NB4 (cell line): ENCODE data around the gene CLEC20A.

Source experiments
- DNase-seq: peaks from one replicate; pipeline ENCODE4 v3.0.0; 2010; ENCODE audit warnings: low read depth
- H3K4me3 ChIP-seq: one replicate; pipeline ENCODE4 v1.5.1; 2011; ENCODE audit warnings: mild to moderate bottlenecking, low read depth, low read length, moderate library complexity
- MYC ChIP-seq: IDR thresholded peaks from 2 replicates; pipeline ENCODE4 v1.6.1; 2011; ENCODE audit warnings: low read depth, low read length
- POLR2A ChIP-seq: IDR thresholded peaks from 2 replicates; pipeline ENCODE4 v1.6.1; 2011; ENCODE audit warnings: mild to moderate bottlenecking; ENCODE audit not compliant: insufficient read length; ENCODE audit errors: extremely low read depth
- TF ChIP-seq, protein P1 (sequence below): IDR thresholded peaks from one replicate; pipeline ENCODE4 v1.5.1; 2012; ENCODE audit warnings: low read depth, low read length
- TF ChIP-seq, protein P2 (sequence below): IDR thresholded peaks from 2 replicates; pipeline ENCODE4 v1.6.1; 2011; ENCODE audit warnings: low read depth, low read length

The CLEC20A gene

DNA sequence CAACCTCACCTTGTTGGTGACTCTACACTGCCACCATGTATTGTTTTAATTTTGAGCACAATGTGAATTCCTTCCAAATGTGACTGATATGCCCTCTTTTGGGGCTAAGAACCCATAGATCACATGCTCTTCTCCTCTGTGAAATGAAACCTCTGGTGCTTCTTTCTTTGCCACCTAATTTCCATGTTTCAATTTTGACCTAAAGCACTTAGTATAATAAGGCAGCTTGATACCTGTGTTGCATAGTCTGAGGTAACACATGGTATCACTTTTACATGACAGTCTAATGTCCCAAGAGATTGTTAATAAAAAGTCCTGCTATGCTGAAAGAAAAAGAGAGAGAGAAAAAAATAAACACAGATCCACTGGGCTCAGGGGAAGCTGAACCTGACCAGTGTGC, 24.2 kb downstream of the CLEC20A start:
- no peak for DNase-seq
- TF ChIP-seq, protein P1, sequence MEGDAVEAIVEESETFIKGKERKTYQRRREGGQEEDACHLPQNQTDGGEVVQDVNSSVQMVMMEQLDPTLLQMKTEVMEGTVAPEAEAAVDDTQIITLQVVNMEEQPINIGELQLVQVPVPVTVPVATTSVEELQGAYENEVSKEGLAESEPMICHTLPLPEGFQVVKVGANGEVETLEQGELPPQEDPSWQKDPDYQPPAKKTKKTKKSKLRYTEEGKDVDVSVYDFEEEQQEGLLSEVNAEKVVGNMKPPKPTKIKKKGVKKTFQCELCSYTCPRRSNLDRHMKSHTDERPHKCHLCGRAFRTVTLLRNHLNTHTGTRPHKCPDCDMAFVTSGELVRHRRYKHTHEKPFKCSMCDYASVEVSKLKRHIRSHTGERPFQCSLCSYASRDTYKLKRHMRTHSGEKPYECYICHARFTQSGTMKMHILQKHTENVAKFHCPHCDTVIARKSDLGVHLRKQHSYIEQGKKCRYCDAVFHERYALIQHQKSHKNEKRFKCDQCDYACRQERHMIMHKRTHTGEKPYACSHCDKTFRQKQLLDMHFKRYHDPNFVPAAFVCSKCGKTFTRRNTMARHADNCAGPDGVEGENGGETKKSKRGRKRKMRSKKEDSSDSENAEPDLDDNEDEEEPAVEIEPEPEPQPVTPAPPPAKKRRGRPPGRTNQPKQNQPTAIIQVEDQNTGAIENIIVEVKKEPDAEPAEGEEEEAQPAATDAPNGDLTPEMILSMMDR: no peak
- no peak overlapping the region for H3K4me3 ChIP-seq

DNA sequence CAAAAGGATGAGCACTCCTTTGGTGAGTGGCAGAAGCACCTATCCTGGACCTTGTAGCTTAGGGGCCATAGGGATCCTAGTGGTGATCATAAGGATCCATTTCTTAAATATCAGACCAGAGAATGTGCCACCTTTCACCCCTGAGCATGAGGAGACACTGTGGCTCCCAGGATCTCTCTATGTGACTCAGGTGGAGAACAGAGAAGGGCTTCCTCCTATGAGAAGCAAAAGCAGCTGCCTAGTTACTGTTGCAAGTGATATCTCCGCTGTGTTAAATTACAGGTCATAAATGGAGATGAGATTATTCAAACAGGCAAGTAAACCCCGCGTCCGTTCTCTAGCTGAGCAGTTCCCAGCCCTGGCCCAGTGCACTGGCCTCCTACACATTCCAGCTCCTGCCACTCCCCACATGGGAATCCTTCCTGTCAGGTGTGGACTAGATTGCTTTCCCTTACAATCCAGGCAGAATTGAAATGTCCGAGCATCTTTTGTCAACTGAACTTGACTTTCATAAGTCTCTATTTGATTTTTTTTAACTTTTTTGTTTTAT, 26.3 kb downstream of the CLEC20A start:
- DNase-seq: no peak
- no peak overlapping the region for H3K4me3 ChIP-seq
- TF ChIP-seq, protein P2, sequence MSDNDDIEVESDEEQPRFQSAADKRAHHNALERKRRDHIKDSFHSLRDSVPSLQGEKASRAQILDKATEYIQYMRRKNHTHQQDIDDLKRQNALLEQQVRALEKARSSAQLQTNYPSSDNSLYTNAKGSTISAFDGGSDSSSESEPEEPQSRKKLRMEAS: no peak
- TF ChIP-seq POLR2A: no peak

DNA sequence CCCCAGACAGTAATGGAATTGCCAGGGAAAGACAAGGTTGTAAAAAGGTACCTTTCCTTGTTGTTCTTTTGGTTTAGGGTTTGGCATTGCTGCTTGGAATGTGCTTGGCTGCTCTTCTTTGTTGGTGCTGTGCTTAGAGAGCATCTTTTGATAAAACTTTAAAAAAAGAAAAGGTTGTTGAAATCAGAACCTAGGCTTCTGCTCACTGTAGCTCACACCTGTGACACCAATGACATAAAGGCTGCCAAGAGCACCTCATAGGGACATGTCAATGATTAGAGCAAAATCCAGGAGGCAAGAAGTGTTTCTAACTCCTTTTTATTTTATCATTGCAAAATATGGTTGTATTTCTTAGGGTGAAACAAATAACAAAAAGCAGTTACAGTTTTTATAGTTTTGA, 28.9 kb downstream of the CLEC20A start:
- TF ChIP-seq, protein P2: no peak
- TF ChIP-seq MYC (no peak), POLR2A (no peak)
- TF ChIP-seq, protein P1: no peak
- no peak for DNase-seq
- H3K4me3 ChIP-seq: no peak overlapping the region

DNA sequence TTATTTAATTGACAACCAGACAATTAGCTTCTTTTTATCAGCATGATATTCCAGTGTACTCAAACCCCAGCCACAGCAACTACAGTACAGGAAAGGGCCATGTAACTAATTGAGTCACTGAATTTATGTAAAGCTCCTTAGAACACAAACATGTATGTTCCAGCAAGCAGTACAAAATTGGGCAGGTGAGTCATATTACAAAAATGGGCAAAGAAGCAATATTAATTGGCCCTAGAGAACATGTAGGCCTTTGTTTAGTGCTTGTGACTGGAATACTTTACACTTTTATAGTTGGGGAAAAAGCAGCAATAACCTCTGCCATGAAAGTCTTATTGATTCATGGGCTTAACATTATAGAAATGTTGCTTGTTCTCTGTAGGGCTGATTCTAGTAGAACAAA, 31.8 kb downstream of the CLEC20A start:
- DNase-seq: no peak
- TF ChIP-seq MYC: no peak
- TF ChIP-seq, protein P2: no peak
- no peak for TF ChIP-seq POLR2A
- TF ChIP-seq, protein P1: no peak
- H3K4me3 ChIP-seq: no peak overlapping the region

DNA sequence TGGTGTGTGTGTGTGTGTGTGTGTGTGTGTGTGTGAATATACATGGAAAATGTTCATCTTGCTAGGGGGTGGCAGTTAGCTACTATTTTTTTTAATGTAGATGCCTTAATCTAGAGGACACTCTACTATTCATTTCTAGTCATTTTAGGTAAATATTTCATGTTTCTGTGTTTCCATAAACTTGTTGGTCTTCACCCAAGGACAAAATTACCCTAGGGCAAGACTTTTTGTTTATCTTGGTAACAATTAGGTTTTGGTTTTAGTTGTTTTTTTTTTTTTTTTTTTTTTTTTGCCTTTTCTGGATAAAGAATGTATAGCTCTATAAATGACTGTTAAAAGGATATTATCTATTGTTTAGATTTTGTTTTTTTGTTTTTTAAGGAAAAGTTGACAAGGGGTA, 32.2 kb downstream of the CLEC20A start:
- no peak for DNase-seq
- H3K4me3 ChIP-seq: no peak overlapping the region
- TF ChIP-seq, protein P1: no peak
- TF ChIP-seq, protein P2: no peak
- TF ChIP-seq POLR2A: no peak
- TF ChIP-seq MYC: no peak

DNA sequence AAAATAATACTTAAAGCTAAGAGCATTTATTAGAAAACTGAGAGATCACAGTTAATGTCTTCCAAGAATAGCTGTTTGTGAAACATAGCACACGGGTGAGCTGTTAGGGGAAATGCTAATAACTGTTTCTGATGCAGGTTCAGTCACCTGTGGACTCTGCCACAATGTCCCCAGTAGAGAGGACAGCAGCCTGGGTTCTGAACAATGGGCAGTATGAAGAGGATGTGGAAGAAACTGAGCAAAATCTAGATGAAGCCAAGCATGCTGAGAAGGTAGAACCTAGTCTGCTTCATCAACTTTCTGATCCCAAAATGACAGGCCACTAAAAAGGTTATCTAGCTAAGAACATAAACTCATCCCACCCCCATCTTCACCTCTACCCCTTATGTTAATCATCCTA, 32.6 kb downstream of the CLEC20A start:
- H3K4me3 ChIP-seq: no peak overlapping the region
- no peak for DNase-seq
- TF ChIP-seq, protein P2: no peak
- TF ChIP-seq MYC: no peak
- TF ChIP-seq POLR2A: no peak
- TF ChIP-seq, protein P1: no peak
